HG03064 (cell line): ENCODE data around the gene SULT1C2.

ENCODE experiments used
- ATAC-seq: cut with Tn5 transposase; IDR thresholded peaks from one replicate; pipeline ENCODE4 v1.9.1; 2021; ENCODE audit warnings: low read depth; ENCODE audit not compliant: unreplicated experiment

SULT1C2 gene

DNA sequence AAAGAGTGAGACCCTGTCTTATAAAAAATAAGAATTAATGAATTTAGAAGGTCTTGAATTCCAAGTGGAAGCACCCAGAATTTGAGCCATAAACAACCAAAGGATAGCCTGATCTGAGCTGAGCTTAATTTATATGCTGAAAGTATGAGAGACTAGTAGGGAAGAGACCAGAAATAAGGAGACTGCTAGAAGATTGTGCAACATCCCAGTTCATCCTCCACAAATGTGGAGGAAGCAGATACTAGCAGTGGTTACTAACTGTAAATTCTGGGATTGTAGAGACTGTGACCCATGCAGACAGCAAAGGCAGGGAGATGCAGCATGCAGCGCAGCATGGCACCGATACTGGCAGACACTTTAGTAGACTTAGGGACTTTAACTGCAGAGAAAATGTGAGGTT is 1.5 kb upstream of the SULT1C2 start:
- ATAC-seq = no peak

DNA sequence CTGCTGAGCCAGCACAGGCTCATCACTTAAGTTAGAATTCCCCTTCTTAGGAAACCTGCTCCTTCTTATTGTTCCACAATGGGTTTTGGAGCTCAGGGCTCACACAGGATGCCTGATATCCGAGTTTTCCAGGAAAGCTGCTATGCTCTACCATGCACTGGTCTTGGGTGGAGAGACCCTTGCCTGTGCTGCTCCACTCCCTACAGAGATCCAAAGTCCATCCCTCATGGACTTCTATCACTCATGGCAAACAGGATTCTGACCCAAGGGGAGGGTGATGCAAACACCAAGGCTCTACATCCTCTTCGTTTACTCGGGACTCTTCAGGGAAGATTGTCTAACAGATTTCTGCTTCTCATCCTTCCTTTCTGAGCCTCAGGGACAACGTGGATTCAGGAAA is 5.2 kb downstream of the SULT1C2 start:
- ATAC-seq = no peak

DNA sequence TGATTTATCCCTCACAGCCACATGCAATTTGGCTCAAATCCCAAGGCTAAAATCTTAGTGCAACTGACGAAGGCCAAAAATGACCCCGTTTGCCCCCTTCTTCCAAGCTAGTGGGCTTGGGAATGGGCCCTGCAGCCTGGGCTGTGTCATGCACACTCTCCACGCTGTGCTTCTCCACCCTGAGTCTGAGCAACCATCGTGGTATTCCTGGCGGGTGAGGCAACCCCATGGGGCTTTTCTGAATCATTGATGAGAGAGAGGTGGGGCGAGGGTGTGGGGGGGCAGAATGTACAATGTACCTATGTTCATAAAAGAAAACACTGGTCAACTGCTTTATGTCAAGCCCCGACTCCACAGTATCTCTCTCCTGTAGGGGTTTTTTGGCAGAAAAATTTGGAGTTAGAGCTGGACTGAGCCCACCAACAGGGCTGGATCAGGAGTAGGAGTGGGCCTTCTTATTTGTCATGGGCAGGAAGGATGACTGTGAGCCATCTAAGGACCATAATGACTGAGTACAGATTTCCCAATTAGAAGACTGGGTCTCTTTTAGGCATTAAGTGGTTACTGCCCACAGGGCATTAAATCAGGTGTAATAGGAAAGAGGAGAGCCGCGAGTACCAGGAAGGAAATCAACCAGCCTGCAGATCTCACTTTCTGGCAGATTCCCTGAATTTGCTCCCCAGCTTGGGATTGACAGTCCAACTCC is 8.9 kb downstream of the SULT1C2 start:
- no peak for ATAC-seq

DNA sequence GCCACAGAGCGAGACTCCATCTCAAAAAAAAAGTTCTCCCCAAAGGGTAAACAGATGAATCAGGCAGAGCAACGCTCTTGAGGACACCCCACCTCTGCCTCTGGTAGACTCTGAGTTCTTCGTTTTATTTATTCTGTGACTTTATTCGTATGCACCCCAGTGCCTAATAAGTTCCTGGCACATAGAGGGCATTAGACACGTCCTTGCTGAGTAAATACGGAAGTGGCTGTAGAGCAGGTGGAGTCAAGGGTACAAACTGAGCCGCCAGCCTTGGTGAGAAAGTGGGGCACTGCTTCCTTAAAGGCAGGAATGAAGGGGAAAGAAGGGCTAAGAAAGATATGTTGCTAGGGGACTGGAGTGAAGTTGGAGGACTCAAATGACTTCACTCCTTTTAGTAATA is 12.9 kb downstream of the SULT1C2 start:
- no peak for ATAC-seq

DNA sequence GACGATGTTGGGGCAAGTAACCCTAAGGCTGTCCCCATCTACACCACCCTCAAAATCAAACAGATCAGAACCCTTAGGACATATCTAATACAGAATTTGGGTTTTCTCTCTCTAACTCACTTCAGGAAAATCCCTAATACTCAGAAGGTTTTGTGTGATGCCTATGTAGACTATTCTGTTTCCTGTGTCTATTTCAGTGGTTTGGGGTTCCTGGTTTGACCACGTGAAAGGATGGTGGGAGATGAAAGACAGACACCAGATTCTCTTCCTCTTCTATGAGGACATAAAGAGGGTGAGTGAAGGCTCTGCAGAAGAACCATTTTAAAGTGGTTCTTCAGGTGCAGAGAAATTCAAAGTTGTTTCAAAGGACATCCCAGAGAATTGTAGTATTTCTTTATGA is 16.3 kb downstream of the SULT1C2 start:
- no peak for ATAC-seq

DNA sequence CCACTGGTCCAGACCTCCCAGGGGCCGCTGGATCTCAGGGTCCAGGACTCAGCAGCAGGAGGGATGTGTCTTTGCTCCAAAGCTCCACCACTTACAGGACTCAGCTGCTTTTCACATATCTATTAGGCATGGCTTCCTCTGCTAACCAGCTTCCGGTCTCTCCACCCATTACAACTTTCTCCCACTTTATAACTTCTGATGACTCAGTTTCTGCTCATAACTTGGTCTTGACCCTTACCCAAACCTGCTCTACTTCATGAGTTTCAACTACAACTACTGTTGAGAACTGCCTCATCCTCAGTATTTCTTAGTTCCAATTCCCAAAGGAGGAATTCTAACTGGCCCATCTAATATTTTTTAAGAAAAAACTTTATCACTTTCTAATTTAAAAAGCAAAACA is 17.2 kb downstream of the SULT1C2 start:
- no peak for ATAC-seq

DNA sequence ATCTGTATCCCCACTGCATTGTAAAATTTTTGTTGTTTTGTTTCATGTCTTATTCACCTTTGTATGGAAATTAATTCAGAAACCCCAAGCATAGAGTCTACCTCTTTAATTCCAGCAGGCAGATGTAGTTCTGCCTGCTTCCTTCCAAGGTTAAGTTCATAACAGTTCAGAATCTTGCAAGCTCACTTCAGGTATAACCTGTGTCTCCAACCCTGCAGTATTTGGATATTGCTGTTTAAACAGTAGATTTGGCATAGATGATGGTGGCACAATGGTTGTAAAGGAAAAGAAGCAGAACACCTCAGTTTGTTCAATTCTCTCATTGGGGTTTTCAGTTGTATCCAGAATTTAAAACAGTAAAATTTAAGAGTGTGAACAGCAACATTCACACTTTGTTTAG is 21.2 kb downstream of the SULT1C2 start:
- no peak for ATAC-seq

DNA sequence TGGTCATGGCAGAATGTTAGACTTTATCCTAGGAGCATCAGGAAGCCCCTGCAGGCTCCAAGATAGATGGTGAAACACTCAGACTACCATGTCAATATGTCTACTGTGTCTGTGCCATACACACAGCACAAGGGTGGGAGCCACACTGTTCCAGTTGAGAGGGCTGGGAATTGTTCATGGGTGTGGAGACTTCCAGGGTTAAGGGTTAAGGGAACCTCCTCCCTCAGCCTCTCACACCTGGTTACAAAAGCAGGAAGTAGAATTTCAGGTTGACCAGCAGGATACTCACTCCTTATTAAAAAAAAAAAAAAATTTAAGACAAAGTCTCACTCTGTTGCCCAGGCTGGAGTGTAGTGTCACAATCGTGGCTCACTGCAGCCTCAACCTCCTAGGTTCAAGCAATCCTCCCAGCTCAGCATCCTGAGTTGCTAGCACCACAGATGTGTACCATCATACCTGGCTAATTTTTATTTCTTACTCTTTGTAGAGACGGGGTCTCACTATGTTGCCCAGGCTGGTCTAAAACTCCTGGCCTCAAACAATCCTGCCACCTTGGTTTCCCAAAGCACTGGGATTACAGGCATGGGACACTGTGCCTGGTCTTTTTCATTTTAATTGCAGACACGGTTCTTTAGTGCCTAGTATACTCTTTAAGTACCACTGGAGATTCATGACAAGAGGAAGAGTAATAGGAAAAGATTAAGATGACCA is 26.0 kb downstream of the SULT1C2 start:
- ATAC-seq = no peak

DNA sequence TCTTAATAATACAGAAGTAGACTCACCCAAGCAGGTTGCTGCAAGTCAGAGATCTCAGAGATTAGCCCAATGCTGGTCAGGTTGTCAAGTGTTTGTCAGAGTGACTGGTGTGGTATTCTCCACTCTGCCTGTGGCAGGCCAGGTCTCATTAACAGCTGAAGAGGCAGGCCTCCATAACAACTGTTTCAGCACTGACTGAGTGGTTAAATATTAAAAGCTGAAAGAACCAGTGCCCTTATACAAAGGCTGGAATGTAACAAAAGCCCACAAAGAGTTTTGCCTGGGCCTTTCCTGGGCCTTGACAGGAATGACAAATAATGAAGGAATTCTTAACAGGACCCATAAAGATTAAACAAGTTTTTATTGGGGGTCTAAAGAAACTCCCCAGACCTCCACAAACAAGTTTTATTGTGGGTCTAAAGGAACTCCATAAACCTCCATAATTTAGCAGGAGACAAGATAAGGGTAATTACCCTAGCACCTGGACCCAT is 26.8 kb downstream of the SULT1C2 start:
- ATAC-seq = no peak

DNA sequence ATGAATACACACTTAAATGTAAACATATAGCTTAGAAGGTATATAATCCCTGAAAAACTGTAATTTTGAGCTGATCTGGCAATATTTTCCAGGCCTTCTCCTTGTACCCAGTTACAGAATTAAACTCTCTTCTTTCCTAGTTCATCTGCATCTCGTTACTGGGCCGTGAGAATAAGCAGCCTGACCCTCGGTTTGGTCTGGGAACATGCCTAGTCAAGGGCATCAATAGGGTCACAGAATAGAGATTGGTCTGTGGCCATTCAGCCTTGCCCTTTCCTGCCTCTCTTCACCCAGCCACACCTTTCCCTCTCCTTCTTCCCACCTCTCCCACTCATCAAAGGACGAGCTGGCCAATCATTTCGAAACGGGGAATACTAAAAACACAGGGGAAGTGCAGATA is 27.3 kb downstream of the SULT1C2 start:
- no peak for ATAC-seq

DNA sequence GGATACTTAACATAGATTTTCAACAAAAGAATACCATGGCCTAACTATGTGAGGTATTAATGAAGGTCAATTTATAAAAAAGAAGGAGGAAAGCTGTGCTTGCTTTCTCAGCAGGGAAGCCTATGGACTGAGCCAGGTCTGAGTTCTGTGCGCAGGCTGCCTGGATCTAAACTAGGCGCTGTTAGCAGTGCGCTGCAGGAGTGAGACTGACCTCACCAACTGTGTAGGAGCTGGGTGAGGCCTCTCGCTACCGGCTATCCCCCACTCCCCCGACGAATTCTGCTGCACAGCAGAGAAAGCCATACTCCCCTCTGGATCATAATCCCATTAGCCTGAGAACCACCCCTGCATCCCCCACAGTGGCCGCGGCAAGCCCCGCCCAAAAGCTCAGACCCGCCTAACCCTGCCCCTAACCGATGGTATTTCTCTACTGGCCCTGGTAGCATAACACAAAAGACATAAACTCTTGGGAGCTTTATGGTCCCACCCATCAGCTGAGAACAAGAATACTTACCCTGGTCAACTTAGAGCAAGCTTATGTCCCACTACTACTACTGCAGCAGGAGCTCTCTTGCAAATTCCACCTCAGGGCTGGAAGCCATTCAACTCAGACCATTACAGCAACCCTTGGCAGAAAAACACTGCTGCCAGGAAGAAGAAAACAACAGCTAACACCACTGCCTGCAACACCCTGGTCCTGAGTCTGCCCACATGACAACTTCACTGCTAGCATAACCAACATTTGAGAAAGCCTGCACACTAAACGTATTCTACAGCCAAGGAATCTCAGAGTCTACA is 28.0 kb downstream of the SULT1C2 start:
- ATAC-seq = no peak

DNA sequence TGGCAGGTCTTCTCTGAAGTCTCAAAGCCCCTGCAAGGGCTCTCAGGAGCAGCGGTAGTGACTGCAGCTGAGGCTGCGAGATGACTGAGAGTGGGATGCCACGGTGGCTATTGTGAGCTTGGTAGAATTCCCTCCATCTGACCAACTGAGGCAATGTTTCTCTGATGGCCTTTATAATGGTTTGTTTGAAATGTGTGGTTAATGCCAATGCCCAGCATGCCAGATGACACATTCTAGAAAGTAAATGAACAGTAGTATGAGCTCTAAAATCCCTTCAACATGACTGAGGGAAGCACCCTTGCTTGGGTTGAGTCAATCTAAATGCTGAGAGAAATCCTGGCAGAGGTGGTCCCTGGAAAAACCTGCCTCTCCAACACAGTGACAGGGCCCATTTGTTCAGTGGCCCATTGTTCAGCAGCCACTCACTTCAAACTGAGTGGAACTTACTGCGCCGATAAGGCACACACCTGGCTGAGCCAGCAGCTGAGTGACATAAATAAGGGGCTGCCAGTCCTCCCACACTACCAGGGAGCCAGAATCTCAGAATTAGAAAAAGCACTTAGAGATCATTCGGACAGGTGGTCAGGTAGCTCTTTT is 31.7 kb downstream of the SULT1C2 start:
- ATAC-seq = no peak

DNA sequence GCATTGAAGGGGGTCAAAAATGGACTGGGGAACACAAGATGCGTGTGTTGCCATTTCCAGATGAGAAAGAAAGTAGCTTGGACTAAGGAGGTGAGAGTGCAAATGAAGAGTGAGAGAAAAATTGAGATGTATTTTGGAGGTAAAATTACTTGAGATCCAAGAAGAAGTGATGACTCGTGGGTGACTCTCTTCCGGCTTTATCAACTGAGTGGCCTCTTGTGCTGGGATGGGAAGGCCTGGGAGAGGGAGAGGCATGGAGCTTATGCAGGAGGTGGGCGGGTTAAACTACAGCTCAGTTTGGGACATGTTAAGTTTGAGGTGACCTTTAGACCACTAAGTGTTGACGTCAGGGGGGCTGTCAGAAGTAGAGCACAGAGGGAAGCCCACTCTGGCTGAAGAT is 34.9 kb downstream of the SULT1C2 start:
- no peak for ATAC-seq

DNA sequence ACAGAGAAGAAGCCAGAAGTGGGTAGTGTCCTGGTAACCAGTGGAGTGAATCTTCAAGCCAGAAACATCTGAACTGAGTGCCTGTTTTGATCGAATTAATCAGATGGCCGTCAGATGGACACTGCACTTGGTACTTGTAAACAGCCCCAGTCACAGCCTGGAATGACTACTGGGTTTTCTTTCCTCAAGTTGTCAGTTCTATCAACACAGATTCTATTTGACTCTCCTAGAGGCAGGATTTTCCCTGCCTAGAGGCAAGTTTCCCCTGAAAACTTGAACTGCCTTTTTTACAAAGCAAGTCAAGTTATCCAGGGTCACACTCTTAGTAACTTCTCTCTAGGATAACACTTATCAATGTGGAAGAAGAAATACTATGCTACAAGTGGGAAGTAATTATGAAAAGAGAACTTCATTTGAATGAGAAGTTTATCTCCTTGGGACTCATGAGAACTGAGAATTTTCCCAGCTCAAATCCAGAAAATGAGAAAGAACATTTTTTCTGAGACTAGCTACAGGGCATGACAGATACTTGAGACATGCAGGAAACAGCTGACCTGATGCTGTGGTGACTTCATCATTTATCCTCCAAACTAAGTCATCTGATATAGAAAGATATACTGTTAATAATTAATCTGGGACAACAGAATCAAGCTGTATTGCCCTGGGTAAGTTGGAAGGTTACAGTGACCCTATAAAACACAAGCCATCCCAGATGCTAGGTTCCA is 36.0 kb downstream of the SULT1C2 start:
- ATAC-seq = no peak

DNA sequence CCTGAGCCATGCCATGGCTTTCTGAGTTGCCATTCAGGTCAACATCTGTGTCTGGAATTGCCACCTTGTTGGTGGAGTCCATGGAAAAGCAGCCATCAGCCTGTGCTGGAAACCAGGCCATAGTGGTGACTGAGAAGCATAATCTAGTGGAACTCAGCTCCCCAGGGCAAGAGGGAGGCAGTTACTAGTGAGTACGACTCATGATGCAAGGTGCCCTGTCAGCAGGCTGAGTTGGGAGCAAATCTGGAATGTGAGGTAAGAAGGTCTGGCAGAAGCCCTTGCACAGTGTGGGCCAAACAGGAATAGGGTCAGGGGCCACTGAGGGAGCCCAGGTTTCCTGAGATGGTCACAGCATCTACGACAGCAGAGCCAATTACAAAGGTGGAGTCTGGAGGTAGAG is 37.1 kb downstream of the SULT1C2 start:
- no peak for ATAC-seq

DNA sequence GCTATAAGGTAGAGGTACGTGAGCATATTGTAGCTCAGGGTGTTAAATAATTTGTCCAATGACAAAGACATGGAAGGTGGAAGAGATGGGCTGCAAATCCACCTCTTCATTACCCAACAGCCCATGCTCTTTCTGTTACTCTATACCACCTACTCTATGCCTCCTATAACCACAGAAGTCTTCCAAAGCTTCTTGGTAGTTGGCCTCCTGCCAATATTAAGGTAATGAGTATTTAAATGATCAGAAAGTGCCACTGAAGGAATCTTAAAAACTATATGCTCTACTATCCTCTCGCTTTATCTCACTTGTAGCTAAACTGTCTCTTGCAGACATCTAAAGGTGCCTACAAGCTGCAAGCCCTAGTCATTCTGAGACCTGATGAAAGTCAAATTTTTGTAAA is 41.1 kb downstream of the SULT1C2 start:
- ATAC-seq = no peak

DNA sequence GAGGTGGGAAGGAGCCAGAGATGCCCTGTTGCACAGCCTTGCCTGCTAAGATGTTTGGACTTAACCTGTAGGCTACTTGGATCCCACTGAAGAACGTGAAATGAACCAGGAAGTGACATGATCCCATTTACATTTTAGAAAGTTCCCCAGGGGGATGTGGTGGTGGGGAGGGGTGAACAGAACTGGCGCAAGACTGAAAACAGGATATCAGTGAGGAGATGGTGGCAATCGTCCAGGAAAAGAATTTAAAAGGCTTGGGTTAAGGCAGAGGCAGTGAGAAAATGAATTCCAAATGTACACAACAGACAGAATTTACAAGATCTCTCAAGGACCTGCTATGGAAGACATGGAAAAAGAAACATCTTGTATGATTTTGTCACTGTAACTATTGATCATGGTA is 42.3 kb downstream of the SULT1C2 start:
- ATAC-seq = no peak

DNA sequence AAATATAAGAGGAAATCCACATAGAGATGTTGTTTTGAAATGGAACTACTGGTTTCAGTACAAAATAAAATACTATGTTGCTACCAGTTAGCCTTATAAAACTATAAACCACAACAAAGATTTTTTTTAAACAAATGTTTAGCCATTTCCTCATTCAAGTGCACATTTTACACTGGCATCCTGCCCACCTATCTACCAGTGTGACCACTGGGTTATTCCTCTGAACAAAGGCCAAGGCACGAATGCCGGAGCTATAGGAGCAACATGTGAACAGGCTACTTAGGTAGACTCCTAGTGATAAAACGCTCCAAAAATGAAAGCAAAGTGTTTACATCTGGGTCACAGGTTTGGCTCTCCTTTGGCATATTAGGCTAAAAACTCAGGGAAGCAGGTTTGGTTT is 57.3 kb downstream of the SULT1C2 start:
- ATAC-seq = no peak

DNA sequence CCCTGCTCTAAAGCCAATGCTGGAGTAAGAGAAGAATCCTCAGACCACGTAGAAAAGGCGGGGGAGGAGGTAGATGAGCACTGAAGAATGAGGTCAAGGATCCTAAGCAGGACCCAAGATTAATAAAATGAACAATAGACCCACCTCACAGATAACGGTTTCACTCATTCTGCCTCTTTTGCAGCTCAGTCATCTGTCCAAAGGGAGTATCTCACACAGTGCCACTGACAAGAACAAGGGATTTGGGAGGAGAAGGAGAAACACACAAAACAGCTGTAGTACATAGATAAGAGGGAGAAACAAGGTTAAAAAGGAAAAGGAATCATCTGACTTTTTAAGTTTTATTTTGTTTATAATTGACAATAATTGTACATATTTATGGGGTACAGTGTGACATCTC is 58.1 kb downstream of the SULT1C2 start:
- no peak for ATAC-seq

DNA sequence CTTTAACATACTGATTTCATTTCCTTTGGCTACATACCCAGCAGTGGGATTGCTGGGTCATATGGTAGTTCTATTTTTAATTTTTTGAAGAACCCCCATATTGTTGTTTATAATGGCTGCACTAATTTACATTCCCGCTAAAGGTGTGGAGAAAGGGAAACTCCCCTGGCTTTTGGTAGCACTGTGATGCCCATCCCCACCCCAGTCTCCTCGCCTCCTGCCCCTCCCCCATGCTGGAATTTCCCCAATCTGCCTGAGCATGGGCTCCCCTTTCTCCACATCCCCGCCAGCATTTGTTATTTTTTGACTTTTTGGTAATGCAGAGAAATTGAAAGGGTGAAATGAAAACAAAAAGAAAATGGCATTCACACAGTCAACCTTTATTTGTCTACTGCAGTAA is 59.1 kb downstream of the SULT1C2 start:
- no peak for ATAC-seq
